ENCODE results near the gene TMX3.

TMX3 gene

GRCh38 chr18:68713131-68713530 is 1.8 kb downstream of the TMX3 start:
- DNase-seq (ENCODE audit: low spot score) = no peak

GRCh38 chr18:68707646-68708045 is 7.3 kb downstream of the TMX3 start:
- no peak for DNase-seq (ENCODE audit: low spot score)

- DNase-seq (ENCODE audit: low spot score) = no peak
Measured at GRCh38 chr18:68705119-68705518, 9.8 kb downstream of the TMX3 start.

DNA sequence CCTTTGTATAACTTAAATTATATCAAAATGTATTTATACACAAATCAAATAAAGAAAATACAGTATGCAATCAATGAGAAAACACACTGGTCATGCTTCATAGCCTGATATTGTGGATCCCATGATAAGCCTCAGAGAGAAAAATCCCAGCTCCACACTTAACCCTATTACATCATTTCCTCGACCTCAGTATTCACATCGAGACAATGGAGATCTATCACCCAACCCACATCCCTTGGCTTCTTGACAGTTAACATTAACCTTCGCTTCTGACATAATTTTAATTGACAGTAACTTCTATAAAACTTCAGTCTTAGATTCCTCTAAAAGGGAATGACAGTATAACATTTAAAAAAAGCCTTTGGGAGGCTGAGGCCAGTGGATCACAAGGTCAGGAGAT is 11.6 kb downstream of the TMX3 start:
- DNase-seq (ENCODE audit: low spot score) = no peak

DNA sequence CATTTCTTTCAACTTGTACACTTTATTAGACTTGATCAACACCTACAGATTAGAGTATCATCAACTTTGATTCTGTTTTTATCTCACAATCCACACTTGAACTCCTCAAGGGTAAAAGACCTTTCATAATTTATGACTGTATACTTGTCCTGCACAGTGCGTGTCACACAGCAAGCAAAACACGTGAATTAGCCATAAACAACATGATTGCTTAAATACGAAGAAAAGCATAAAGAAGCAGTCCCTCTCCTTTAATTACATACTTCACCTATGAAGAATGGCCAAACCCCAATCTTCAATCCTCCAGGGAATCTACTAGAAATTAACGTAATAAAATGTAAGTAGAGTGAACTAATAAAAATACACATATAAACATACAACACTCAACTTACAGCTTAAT is 13.6 kb downstream of the TMX3 start:
- no peak for DNase-seq (ENCODE audit: low spot score)

DNA sequence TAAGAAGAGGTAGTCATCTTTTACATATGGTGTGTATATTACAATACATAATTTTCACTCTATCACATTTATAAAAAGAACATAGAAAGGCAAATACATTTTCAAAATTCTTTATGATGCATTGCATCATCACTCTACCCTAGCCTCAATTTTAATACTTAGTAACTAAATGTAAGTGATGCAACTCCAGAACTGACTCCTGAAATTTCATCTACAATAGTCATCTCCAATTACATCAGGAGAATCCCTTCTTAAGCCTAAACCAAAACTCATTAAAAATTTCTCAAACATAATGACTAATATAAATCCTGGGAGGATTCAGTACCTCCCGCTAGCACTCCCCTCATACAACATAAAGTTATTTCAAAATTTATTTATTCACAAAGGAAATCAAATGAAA is 15.9 kb downstream of the TMX3 start:
- no peak for DNase-seq (ENCODE audit: low spot score)

GRCh38 chr18:68696937-68697336 is 18.0 kb downstream of the TMX3 start:
- DNase-seq (ENCODE audit: low spot score) = no peak

DNA sequence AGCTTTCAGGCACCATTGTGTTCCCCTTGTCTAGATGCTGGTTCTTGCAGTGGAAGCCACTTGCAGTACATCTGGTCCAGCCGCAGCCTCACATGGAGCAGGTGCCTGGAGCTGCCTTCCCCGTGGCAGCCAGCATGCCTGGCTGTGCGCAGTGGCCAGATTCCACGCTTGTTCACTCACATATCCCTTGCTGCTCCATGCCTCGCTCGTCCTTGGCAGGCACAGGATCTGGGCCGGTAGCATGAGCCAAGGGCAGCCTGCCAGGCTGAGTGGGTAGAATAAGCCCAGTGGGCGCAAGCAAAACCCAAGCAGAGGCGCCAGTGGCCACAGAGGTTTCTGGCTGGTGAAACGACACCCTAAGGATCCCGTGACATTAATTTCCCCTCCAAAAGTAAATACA is 20.6 kb downstream of the TMX3 start:
- DNase-seq (ENCODE audit: low spot score) = no peak

DNA sequence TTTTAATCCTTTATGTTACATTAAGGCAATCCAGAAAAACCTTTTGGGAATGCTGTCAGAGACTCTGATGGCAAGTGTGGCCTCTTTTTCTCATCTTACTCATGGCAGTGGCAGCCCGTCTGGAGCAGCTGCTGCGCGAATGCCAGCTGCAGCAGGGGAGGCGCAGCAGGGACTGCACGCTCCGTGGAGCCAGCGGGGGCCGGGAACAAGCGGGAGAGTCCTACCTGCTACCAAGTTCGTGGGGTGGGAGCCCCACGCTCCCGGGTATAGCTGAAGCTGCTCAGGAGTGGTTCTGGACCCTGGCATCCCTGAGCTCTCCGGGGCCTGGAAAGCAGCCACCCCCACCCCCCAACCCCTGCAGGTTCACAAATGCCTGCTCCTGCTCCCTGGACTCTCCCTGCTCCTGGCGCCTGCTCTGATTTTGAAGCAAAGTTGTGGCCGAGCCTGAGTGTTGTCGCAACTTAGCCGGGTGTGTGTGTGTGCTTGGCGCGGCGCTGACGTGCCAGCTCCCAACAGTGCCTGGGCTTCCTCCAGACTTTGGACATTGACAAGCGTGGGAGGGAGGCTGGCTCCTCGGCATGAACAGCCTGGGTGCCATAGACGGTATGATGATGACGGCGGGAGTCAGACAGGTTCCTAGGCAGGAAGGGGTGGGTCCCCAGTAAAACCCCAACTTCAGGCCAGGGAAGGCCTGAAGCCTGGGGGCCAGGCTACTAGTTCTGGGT is 21.7 kb downstream of the TMX3 start:
- DNase-seq (ENCODE audit: low spot score) = no peak

DNA sequence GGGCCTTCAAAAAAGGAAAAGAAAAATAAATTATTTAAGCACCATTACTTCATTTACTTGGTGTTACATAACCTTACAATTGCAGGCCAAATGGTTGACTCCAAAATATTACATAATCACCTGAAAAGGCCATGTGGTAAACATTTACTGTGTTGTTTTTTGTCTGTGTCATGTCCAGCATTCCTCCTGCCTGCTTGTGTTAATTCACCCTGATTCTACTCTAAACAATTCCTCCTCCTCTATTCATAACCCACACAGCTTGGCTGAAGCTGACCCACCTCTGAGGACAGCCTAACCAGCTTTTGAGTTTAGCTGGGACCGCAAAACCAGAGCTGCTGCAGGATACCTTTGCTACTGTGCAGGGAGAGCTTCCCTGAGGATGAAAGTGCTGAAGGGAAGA is 35.4 kb downstream of the TMX3 start:
- no peak for DNase-seq (ENCODE audit: low spot score)

DNA sequence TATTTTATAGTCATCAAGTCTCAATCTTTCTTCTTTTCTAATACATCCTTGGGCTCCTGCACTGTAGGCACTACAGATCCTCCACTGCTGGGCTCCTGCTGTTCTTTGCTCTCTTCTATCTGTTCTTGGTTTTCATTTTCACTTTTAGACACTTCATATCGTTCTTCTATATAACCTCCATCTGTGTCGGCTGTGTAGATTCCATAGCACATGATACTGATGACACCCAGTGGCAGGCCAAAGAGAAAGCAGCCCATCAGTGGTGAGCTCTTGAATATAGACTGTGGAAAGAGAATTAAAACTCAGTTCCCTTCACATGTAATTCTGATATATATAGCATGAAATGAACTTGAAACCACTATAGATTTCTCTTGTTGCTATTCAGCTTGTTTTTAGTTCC is 38.0 kb downstream of the TMX3 start:
- DNase-seq (ENCODE audit: low spot score) = no peak

- no peak for DNase-seq (ENCODE audit: low spot score)
Measured at GRCh38 chr18:68667121-68667520, 47.8 kb downstream of the TMX3 start.

GRCh38 chr18:68666381-68666780 is 48.5 kb downstream of the TMX3 start:
- no peak for DNase-seq (ENCODE audit: low spot score)

DNA sequence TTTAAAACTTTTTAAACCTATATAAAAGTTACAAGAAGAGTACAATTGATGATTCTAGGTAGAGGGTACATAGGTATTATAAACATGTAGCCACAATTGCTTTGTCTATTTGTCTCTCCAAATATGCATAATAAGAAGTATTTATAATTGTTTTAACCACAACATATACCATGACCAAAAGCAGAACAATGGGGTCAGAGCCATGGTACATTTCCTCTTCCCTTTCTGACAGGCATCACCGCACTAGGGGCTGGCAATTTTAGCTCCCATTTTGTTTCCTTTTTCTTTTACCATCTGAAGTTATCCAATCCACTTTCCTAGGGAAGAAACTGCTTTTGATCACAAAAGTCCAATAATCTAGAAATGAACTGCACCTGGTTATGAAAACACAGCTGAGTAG is 49.3 kb downstream of the TMX3 start:
- DNase-seq (ENCODE audit: low spot score) = no peak

DNA sequence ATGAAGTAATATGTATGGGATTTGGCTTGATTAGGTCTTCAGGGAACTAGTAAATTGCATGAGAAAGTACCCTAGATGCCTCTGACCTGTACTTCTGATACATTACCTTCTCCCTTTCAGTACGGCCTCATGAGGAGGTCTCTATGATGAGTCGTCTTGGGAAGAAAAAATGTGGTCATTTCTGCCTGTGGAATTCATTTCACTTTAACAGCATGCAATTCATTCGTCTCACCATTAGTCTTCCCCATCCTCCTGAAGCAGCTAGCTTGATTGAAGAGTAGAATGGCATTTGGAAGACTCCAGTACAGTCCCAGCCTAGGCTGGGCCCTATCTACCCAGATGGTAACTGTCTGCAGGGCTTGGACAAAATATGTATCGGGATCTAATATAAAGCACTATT is 52.2 kb downstream of the TMX3 start:
- no peak for DNase-seq (ENCODE audit: low spot score)

DNA sequence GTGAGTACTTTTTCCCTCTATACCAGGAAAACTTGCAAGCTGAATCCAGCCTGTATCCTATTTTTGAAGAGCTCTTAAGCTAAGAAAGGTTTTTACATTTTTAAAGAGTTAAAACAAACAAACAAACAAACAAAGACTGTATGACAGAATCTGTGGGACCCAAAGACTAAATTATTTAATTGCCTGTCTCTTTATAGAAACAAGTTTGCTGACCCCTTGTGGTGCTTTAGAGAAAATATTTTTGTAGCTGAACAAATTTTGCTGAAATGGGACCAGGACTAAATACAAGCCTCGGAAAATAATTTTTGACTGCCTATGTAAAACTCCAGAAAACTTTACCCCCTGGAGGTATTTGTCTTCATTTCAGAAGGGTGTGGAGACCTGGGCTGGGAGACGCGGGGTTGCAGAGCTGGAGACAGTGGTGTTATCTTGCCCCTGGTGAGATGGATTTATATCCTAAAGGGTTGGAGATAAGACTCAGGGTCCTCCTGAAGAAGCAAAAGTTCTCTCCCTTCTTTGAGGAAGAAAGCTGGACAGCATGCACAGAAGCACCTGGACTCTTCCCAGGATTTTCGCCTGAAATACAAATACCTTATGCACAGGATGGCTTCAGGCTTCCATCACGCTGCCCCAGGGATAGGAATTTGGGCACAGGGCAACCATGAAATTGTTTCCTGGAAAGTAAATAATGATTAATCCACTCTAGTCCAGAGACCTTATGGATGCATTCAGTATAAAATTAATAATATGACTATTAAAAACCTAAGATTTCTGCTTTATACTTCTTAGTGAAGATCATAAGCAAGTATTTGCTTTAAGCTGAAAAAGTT is 54.3 kb downstream of the TMX3 start:
- DNase-seq (ENCODE audit: low spot score) = peak; percentile 35

DNA sequence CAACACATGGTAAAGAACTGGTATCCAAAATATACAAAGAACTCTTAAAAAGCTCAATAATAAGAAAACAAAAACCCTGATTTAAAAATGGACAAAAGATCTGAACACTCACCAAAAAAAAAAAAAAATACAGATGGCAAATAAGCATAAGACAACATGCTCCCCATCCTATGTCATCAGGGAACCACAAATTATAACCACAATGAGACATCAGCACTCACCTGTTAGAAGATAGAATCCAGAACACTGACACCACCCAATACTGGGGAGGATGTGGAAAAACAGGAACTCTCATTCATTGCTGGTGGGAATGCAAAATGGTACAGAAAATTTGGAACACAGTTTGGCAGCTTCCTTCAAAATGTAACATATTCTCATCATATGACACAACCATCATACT is 66.7 kb downstream of the TMX3 start:
- DNase-seq (ENCODE audit: low spot score) = no peak

GRCh38 chr18:68642003-68642402 is 72.9 kb downstream of the TMX3 start:
- no peak for DNase-seq (ENCODE audit: low spot score)

- no peak for DNase-seq (ENCODE audit: low spot score)
Measured at GRCh38 chr18:68640861-68641260, 74.0 kb downstream of the TMX3 start.

DNA sequence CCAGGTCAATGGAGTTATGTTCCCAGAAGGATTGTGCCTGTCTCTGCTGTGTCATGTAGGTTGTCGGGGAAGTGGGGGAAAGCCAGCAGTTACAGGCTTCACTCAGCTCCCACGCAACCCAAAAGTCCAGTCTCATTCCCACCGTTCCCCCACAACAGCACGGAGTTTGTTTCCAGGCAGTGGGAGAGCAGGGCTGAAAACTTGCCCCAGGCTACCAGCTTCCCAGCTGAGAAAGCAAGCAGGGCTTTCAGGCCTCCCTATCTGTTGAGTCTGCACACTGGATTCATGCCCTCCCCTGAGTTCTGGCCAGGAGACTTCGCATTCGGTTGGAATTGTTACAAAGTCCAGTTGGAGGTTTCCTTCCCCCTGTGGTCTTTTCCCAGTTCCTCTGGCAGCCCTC is 76.3 kb downstream of the TMX3 start:
- DNase-seq (ENCODE audit: low spot score) = no peak

- no peak for DNase-seq (ENCODE audit: low spot score)
Measured at GRCh38 chr18:68627812-68628211, 87.1 kb downstream of the TMX3 start.
